OCI-LY1 (cell line): ENCODE results near the gene THRAP3.

Experiments used
- H2AFZ ChIP-seq: fragments of 200-600 bp; sonication (generic), shearing (Covaris generic); 2 replicates; pipeline ENCODE4 v1.6.0; 2014; ENCODE audit warnings: antibody characterized with exemption, mild to moderate bottlenecking, low read length
- H3F3A ChIP-seq: fragments of 200-600 bp; sonication (generic), shearing (Covaris generic); 2 replicates; pipeline ENCODE4 v1.6.0; 2014; ENCODE audit warnings: mild to moderate bottlenecking, antibody characterized with exemption, low read length, moderate library complexity; ENCODE audit not compliant: insufficient read depth
- H3K27ac ChIP-seq: fragments of 200-600 bp; sonication (generic); 2 replicates; pipeline ENCODE4 v1.5.1; 2014; ENCODE audit warnings: low read length, mixed run types, mild to moderate bottlenecking, low read depth; ENCODE audit not compliant: poor library complexity, severe bottlenecking
- H3K27me3 ChIP-seq: fragments of 200-600 bp; sonication (generic); 2 replicates; pipeline ENCODE4 v1.6.0; 2014; ENCODE audit warnings: antibody characterized with exemption, mild to moderate bottlenecking, low read length, moderate library complexity; ENCODE audit not compliant: insufficient read depth
- H3K36me3 ChIP-seq: fragments of 200-600 bp; sonication (generic); 2 replicates; pipeline ENCODE4 v1.6.1; 2014; ENCODE audit warnings: mild to moderate bottlenecking, antibody characterized with exemption, low read length, moderate library complexity, mixed read lengths; ENCODE audit not compliant: insufficient read depth
- H3K4me1 ChIP-seq: fragments of 200-600 bp; sonication (generic); 2 replicates; pipeline ENCODE4 v1.5.1; 2014; ENCODE audit warnings: mild to moderate bottlenecking, low read length, moderate library complexity; ENCODE audit not compliant: insufficient read depth, severe bottlenecking
- H3K4me2 ChIP-seq: fragments of 200-600 bp; sonication (generic), shearing (Covaris generic); 2 replicates; pipeline ENCODE4 v1.6.1; 2014; ENCODE audit warnings: low read length
- H3K4me3 ChIP-seq: fragments of 200-600 bp; sonication (generic); 2 replicates; pipeline ENCODE4 v1.5.1; 2014; ENCODE audit warnings: low read length, low read depth, mild to moderate bottlenecking, mixed read lengths; ENCODE audit not compliant: poor library complexity, severe bottlenecking
- H3K79me2 ChIP-seq: fragments of 200-600 bp; shearing (Covaris generic); 2 replicates; pipeline ENCODE4 v1.6.1; 2016; ENCODE audit warnings: mixed run types, low read length, mixed read lengths; ENCODE audit not compliant: insufficient read depth
- H3K9ac ChIP-seq: fragments of 200-600 bp; sonication (generic), shearing (Covaris generic); 2 replicates; pipeline ENCODE4 v1.6.1; 2014; ENCODE audit warnings: mild to moderate bottlenecking, low read length, mixed read lengths
- H3K9me2 ChIP-seq: fragments of 200-600 bp; sonication (generic), shearing (Covaris generic); 2 replicates; pipeline ENCODE4 v1.6.1; 2014; ENCODE audit warnings: low read depth, mild to moderate bottlenecking, low read length, mixed read lengths
- H3K9me3 ChIP-seq: fragments of 200-600 bp; shearing (Covaris generic); 2 replicates; pipeline ENCODE4 v1.6.1; 2014; ENCODE audit warnings: low read length, mixed read lengths
- H4K20me1 ChIP-seq: fragments of 200-600 bp; sonication (generic), shearing (Covaris generic); 2 replicates; pipeline ENCODE4 v1.6.0; 2016; ENCODE audit warnings: mild to moderate bottlenecking, low read length; ENCODE audit not compliant: insufficient read depth
- EZH2 ChIP-seq: fragments of 200-600 bp; sonication (generic), shearing (Covaris generic); IDR thresholded peaks from 2 replicates; pipeline ENCODE4 v1.8.0; 2017; ENCODE audit warnings: borderline replicate concordance, mixed run types, mild to moderate bottlenecking, antibody characterized with exemption, low read length, moderate library complexity, mixed read lengths
- TF ChIP-seq, protein P1 (sequence below): fragments of 200-600 bp; sonication (generic), shearing (Covaris generic); IDR thresholded peaks from 2 replicates; pipeline ENCODE4 v1.5.1; 2017; ENCODE audit warnings: mild to moderate bottlenecking, antibody characterized with exemption, low read length, moderate library complexity, mixed read lengths

Gene THRAP3

GRCh38 chr1:36322786-36323635 is 98.8 kb downstream of the THRAP3 start:
- Histone ChIP-seq H3K27me3 (peaks cover 3% of the 10 kb centered on the region; the same call in 1 of the 2 replicates), H3K36me3 (peaks cover 7% of the 10 kb centered on the region; the same call in 1 of the 2 replicates), H3K79me2 (no peaks in the 10 kb centered on the region), H2AFZ (no peak overlapping the region), H3F3A (no peaks in the 10 kb centered on the region), H3K4me3 (peak overlapping the region; percentile 51), H3K4me1 (peaks cover 35% of the 10 kb centered on the region), H3K27ac (no peak overlapping the region), H4K20me1 (no peaks in the 10 kb centered on the region), H3K9ac (no peak overlapping the region; the same call in 1 of the 2 replicates), H3K9me3 (no peaks in the 10 kb centered on the region), H3K4me2 (peak overlapping the region; percentile 61), H3K9me2 (no peaks in the 10 kb centered on the region)
- no peak for TF ChIP-seq EZH2
- TF ChIP-seq, protein P1, sequence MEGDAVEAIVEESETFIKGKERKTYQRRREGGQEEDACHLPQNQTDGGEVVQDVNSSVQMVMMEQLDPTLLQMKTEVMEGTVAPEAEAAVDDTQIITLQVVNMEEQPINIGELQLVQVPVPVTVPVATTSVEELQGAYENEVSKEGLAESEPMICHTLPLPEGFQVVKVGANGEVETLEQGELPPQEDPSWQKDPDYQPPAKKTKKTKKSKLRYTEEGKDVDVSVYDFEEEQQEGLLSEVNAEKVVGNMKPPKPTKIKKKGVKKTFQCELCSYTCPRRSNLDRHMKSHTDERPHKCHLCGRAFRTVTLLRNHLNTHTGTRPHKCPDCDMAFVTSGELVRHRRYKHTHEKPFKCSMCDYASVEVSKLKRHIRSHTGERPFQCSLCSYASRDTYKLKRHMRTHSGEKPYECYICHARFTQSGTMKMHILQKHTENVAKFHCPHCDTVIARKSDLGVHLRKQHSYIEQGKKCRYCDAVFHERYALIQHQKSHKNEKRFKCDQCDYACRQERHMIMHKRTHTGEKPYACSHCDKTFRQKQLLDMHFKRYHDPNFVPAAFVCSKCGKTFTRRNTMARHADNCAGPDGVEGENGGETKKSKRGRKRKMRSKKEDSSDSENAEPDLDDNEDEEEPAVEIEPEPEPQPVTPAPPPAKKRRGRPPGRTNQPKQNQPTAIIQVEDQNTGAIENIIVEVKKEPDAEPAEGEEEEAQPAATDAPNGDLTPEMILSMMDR = no peak

- no peaks in the 10 kb centered on the region for H3F3A ChIP-seq
- peaks cover 12% of the 10 kb centered on the region; the same call in 1 of the 2 replicates for H3K36me3 ChIP-seq
- TF ChIP-seq, protein P1 = no peak
- TF ChIP-seq EZH2 = no peak
- H3K4me1 ChIP-seq = peaks cover 35% of the 10 kb centered on the region
- no peaks in the 10 kb centered on the region for H3K9me2 ChIP-seq
- H3K27ac ChIP-seq = no peak within 1 kb of the TSS
- H3K9me3 ChIP-seq = no peaks in the 10 kb centered on the region
- no peak within 1 kb of the TSS for H2AFZ ChIP-seq
- peaks cover 3% of the 10 kb centered on the region; the same call in 1 of the 2 replicates for H3K27me3 ChIP-seq
- no peaks in the 10 kb centered on the region for H3K79me2 ChIP-seq
- H4K20me1 ChIP-seq = no peaks in the 10 kb centered on the region
- peak within 1 kb of the TSS; percentile 61 for H3K4me2 ChIP-seq
- peak within 1 kb of the TSS; percentile 51 for H3K4me3 ChIP-seq
- H3K9ac ChIP-seq = no peak within 1 kb of the TSS; the same call in 1 of the 2 replicates
Observed at GRCh38 chr1:36323636-36324352, 99.6 kb downstream of the THRAP3 start, which contains the start of gene EVA1B. TSS of gene EVA1B (minus strand) at chr1:36323645. CDS start at chr1:36323037, 608 bp downstream.

DNA sequence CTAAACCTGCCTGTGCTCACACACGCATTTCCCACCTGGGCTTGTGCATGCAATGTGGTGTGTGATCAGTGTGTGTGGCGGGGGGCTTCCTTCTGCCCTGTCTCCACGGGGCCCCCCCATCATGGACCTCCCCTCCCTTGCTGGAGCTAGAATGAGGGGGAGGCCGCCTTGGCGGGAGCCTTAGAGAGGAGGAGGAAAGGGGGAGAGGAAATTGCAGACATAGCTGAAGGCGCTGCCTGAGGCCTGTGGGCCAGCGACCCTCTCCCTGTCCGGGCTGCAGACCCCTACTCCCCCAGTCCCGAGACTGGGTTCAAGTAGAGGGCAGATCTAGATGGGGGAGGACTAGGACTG is 100.1 kb downstream of the THRAP3 start:
- peaks cover 38% of the 10 kb centered on the region for H3K4me1 ChIP-seq
- no peaks in the 10 kb centered on the region for H3F3A ChIP-seq
- no peak overlapping the region for H3K27ac ChIP-seq
- H3K4me2 ChIP-seq = no peak overlapping the region
- no peak overlapping the region for H3K9ac ChIP-seq
- H3K79me2 ChIP-seq = no peaks in the 10 kb centered on the region
- H3K9me2 ChIP-seq = no peaks in the 10 kb centered on the region
- no peak overlapping the region for H3K4me3 ChIP-seq
- peaks cover 12% of the 10 kb centered on the region; the same call in 1 of the 2 replicates for H3K36me3 ChIP-seq
- no peak overlapping the region for H2AFZ ChIP-seq
- TF ChIP-seq, protein P1 = no peak
- TF ChIP-seq EZH2 = no peak
- peaks cover 3% of the 10 kb centered on the region; the same call in 1 of the 2 replicates for H3K27me3 ChIP-seq
- no peaks in the 10 kb centered on the region for H4K20me1 ChIP-seq
- no peaks in the 10 kb centered on the region for H3K9me3 ChIP-seq
